SH-SY5Y (cell line): Measurements from ENCODE around the gene CD99L2.

Experiments used
- GATA2 ChIP-seq: IDR thresholded peaks from 2 replicates; pipeline ENCODE4 v1.6.1; 2011; ENCODE audit warnings: mild to moderate bottlenecking, low read depth, low read length
- GATA3 ChIP-seq: IDR thresholded peaks from 2 replicates; pipeline ENCODE4 v1.6.1; 2011; ENCODE audit warnings: low read depth, mild to moderate bottlenecking, low read length, moderate library complexity

The CD99L2 gene

GRCh38 chrX:150879855-150880807, 18.3 kb downstream of the CD99L2 start:
- TF ChIP-seq GATA3 (no peak), GATA2 (no peak)

GRCh38 chrX:150874448-150874847, 24.0 kb downstream of the CD99L2 start:
- TF ChIP-seq GATA2 (no peak), GATA3 (no peak)

GRCh38 chrX:150873616-150874015, 24.9 kb downstream of the CD99L2 start:
- TF ChIP-seq GATA2 (no peak), GATA3 (no peak)

GRCh38 chrX:150872773-150873336, 25.6 kb downstream of the CD99L2 start:
- TF ChIP-seq GATA3 (no peak), GATA2 (no peak)

GRCh38 chrX:150871341-150871811, 27.1 kb downstream of the CD99L2 start:
- TF ChIP-seq GATA3 (no peak), GATA2 (no peak)

- TF ChIP-seq GATA3 (no peak), GATA2 (no peak)
Observed at GRCh38 chrX:150870487-150871340, 27.8 kb downstream of the CD99L2 start.

- TF ChIP-seq GATA3, result no peak
- TF ChIP-seq GATA2, result no peak
Observed at GRCh38 chrX:150870029-150870428, 28.4 kb downstream of the CD99L2 start.

- TF ChIP-seq GATA2 (no peak), GATA3 (no peak)
Observed at GRCh38 chrX:150869450-150869849, 29.0 kb downstream of the CD99L2 start.

- TF ChIP-seq GATA2 (no peak), GATA3 (no peak)
Observed at GRCh38 chrX:150868625-150869024, 29.8 kb downstream of the CD99L2 start.

GRCh38 chrX:150864127-150864526, 34.3 kb downstream of the CD99L2 start:
- TF ChIP-seq GATA3, result no peak
- no peak for TF ChIP-seq GATA2

- TF ChIP-seq GATA2 (no peak), GATA3 (no peak)
Observed at GRCh38 chrX:150863191-150863590, 35.3 kb downstream of the CD99L2 start.

- no peak for TF ChIP-seq GATA2
- no peak for TF ChIP-seq GATA3
Observed at GRCh38 chrX:150857453-150857852, 41.0 kb downstream of the CD99L2 start.

- no peak for TF ChIP-seq GATA2
- no peak for TF ChIP-seq GATA3
Observed at GRCh38 chrX:150856785-150857184, 41.7 kb downstream of the CD99L2 start.

GRCh38 chrX:150856101-150856500, 42.4 kb downstream of the CD99L2 start:
- TF ChIP-seq GATA3, result no peak
- no peak for TF ChIP-seq GATA2
